ENCODE measurements around the gene MAP1LC3B.

DNA sequence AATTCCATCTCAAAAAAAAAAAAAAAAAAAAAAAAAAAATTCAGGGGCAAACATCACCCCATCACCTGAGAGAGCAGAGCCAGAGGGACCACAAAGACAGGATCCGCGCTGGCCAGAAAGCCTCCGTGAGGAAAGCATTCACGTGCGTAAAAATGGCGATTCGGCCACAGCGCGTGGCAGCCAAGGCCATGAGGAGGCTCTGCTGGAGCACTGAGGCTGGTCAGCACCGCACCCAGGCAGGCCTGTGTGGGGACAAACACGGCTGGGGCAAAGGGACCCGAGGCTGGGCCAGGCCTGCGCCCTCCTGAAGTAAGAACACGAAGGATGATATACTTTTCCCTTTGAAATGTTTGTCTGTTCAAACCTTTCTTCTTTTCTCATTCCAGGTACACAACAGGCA is 45.2 kb downstream of the MAP1LC3B start:
- TF ChIP-seq, protein P1, sequence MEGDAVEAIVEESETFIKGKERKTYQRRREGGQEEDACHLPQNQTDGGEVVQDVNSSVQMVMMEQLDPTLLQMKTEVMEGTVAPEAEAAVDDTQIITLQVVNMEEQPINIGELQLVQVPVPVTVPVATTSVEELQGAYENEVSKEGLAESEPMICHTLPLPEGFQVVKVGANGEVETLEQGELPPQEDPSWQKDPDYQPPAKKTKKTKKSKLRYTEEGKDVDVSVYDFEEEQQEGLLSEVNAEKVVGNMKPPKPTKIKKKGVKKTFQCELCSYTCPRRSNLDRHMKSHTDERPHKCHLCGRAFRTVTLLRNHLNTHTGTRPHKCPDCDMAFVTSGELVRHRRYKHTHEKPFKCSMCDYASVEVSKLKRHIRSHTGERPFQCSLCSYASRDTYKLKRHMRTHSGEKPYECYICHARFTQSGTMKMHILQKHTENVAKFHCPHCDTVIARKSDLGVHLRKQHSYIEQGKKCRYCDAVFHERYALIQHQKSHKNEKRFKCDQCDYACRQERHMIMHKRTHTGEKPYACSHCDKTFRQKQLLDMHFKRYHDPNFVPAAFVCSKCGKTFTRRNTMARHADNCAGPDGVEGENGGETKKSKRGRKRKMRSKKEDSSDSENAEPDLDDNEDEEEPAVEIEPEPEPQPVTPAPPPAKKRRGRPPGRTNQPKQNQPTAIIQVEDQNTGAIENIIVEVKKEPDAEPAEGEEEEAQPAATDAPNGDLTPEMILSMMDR (conservative IDR thresholded peaks at IDR 0.05), result no peak
- TF ChIP-seq EZH2 (IDR thresholded peaks at IDR 0.05; ENCODE audit: low read depth), result no peak
